ENCODE measurements around the gene OR4D11. TPM values are rescaled to one million over a fixed set of nuclear protein-coding genes. Genes with fewer than 3 reads are reported as not detected.

OR4D11 gene
- total and polyA plus RNA-seq, 2 of the 13 experiments (the other 11 are each of a cell fraction or from before 2014, with no cell fraction given): not detected

GRCh38 chr11:59550368-59550841 lies 47.0 kb downstream of the OR4D11 start (continued):
- TF ChIP-seq ZKSCAN5 (CRISPR knock-in tag; IDR thresholded peaks at IDR 0.05) (no peak), SP5 (CRISPR knock-in tag; IDR thresholded peaks at IDR 0.05; ENCODE audit: borderline replicate concordance, low read depth) (no peak), NAIF1 (CRISPR knock-in tag; IDR thresholded peaks at IDR 0.05; ENCODE audit: borderline replicate concordance) (peak; percentile 59; the same call in 1 of the 2 replicates), PHF21A (CRISPR knock-in tag; IDR thresholded peaks at IDR 0.05) (peak; percentile 89), ESRRA (CRISPR knock-in tag; IDR thresholded peaks at IDR 0.05; ENCODE audit: low read depth) (no peak; the same call in 1 of the 2 replicates), ZNF788 (CRISPR knock-in tag; IDR thresholded peaks at IDR 0.05; ENCODE audit: borderline replicate concordance) (peak; percentile 90), CENPX (CRISPR knock-in tag; IDR thresholded peaks at IDR 0.05) (no peak), ZNF605 (CRISPR knock-in tag; IDR thresholded peaks at IDR 0.05) (peak; percentile 67; the same call in 1 of the 2 replicates), AHR (CRISPR knock-in tag; IDR thresholded peaks at IDR 0.05) (no peak), ZSCAN25 (CRISPR knock-in tag; IDR thresholded peaks at IDR 0.05) (peak; percentile 77), SMAD9 (CRISPR knock-in tag; IDR thresholded peaks at IDR 0.05) (peak; percentile 63; the same call in 1 of the 2 replicates), ZNF180 (CRISPR knock-in tag; IDR thresholded peaks at IDR 0.05; ENCODE audit: borderline replicate concordance, low read depth) (no peak), CERS6 (CRISPR knock-in tag; IDR thresholded peaks at IDR 0.05) (no peak), RFX5 (IDR thresholded peaks at IDR 0.05; ENCODE audit: low read depth, low read length) (no peak), ZC3H4 (CRISPR knock-in tag; IDR thresholded peaks at IDR 0.05; ENCODE audit: borderline replicate concordance) (no peak), ATF4 (CRISPR knock-in tag; IDR thresholded peaks at IDR 0.05) (0 out of 4 replicates have a peak, but pooled peaks of 1 of the 2 experiments have one; percentile 10), PRPF4 (IDR thresholded peaks at IDR 0.05; ENCODE audit: low read depth, low read length, poor library complexity, severe bottlenecking) (peak; percentile 60), SMARCC2 (IDR thresholded peaks at IDR 0.05) (no peak), ZMYM4 (CRISPR knock-in tag; IDR thresholded peaks at IDR 0.05) (peak; percentile 73), ZNF639 (CRISPR knock-in tag; conservative IDR thresholded peaks at IDR 0.05) (0 out of 2 replicates have a peak, but pooled peaks have one; percentile 17), ZNF577 (CRISPR knock-in tag; IDR thresholded peaks at IDR 0.05; ENCODE audit: borderline replicate concordance, low read depth) (0 out of 2 replicates have a peak, but pooled peaks have one; percentile 45), TERF1 (CRISPR knock-in tag; IDR thresholded peaks at IDR 0.05) (0 out of 2 replicates have a peak, but pooled peaks have one; percentile 25), ZNF580 (CRISPR knock-in tag; IDR thresholded peaks at IDR 0.05; ENCODE audit: borderline replicate concordance, low read depth) (peak; percentile 93; the same call in 1 of the 2 replicates), ZNF598 (CRISPR knock-in tag; IDR thresholded peaks at IDR 0.05; ENCODE audit: borderline replicate concordance) (peak; percentile 95), BCL3 (CRISPR knock-in tag; IDR thresholded peaks at IDR 0.05) (peak; percentile 26; the same call in 1 of the 2 replicates)
